GM23338 (cell line): ENCODE measurements around the gene NPC1. TPM values are rescaled to one million over a fixed set of nuclear protein-coding genes. Genes with fewer than 3 reads are reported as not detected.
A peak's percentile ranks its signal among the peaks of the same experiment; 100 is the strongest.

Experiments used
- ATAC-seq: fragments of 200-7000 bp; cut with Tn5 transposase; 3 replicates; pipeline ENCODE4 v1.9.1; 2020
- DNase-seq: peaks from one replicate; pipeline ENCODE4 v3.0.0-alpha.2; 2015; ENCODE audit warnings: low spot score
- H2AFZ ChIP-seq: fragments of 200-600 bp; sonication (generic); 2 replicates; pipeline ENCODE4 v1.8.0; 2016; ENCODE audit warnings: antibody characterized with exemption, mild to moderate bottlenecking, moderate library complexity
- H3F3A ChIP-seq: fragments of 200-600 bp; sonication (generic); replicated peaks from 2 replicates; pipeline ENCODE4 v1.8.0; 2017; ENCODE audit warnings: antibody characterized with exemption, mixed run types, low read depth
- H3K27ac ChIP-seq: fragments of 200-600 bp; sonication (generic); 2 replicates; pipeline ENCODE4 v1.6.1; 2016; ENCODE audit warnings: low read depth
- H3K27me3 ChIP-seq: fragments of 200-600 bp; sonication (generic); 2 replicates; pipeline ENCODE4 v1.8.0; 2016; ENCODE audit warnings: mild to moderate bottlenecking, mixed run types, moderate library complexity; ENCODE audit not compliant: insufficient read depth
- H3K36me3 ChIP-seq: fragments of 200-600 bp; sonication (generic); 2 replicates; pipeline ENCODE4 v1.8.0; 2016; ENCODE audit warnings: mild to moderate bottlenecking; ENCODE audit not compliant: insufficient read depth
- H3K4me1 ChIP-seq: fragments of 200-600 bp; sonication (generic); 2 replicates; pipeline ENCODE4 v1.8.0; 2016; ENCODE audit warnings: mild to moderate bottlenecking, moderate library complexity; ENCODE audit not compliant: insufficient read depth
- H3K4me2 ChIP-seq: fragments of 200-600 bp; sonication (generic); 2 replicates; pipeline ENCODE4 v1.7.1; 2017; ENCODE audit warnings: mixed run types
- H3K4me3 ChIP-seq: fragments of 200-600 bp; sonication (generic); 2 replicates; pipeline ENCODE4 v1.6.1; 2016; ENCODE audit warnings: mixed run types
- H3K79me2 ChIP-seq: fragments of 200-600 bp; sonication (generic); replicated peaks from 2 replicates; pipeline ENCODE4 v1.8.0; 2017; ENCODE audit warnings: mild to moderate bottlenecking; ENCODE audit not compliant: insufficient read depth
- H3K9me2 ChIP-seq: fragments of 200-600 bp; sonication (generic); 2 replicates; pipeline ENCODE4 v1.8.0; 2017; ENCODE audit not compliant: insufficient read depth
- H4K20me1 ChIP-seq: fragments of 200-600 bp; sonication (generic); replicated peaks from 2 replicates; pipeline ENCODE4 v1.8.0; 2017; ENCODE audit warnings: mild to moderate bottlenecking; ENCODE audit not compliant: insufficient read depth
- H3K27ac Mint-ChIP-seq: 2 replicates; pipeline ENCODE4 v1.8.0; 2020; ENCODE audit warnings: inconsistent platforms, mild to moderate bottlenecking, moderate library complexity, mixed read lengths
- H3K27me3 Mint-ChIP-seq: 3 replicates; pipeline ENCODE4 v1.8.0; 2022; ENCODE audit warnings: low read depth, mild to moderate bottlenecking, moderate library complexity, mixed read lengths, inconsistent platforms; ENCODE audit not compliant: insufficient read depth, poor library complexity
- H3K36me3 Mint-ChIP-seq: 3 replicates; pipeline ENCODE4 v1.8.0; 2021; ENCODE audit warnings: low read depth, mild to moderate bottlenecking, inconsistent platforms, moderate library complexity, mixed read lengths
- H3K4me1 Mint-ChIP-seq: 3 replicates; pipeline ENCODE4 v1.8.0; 2020; ENCODE audit warnings: mild to moderate bottlenecking, inconsistent platforms, mixed read lengths
- H3K4me3 Mint-ChIP-seq: 3 replicates; pipeline ENCODE4 v1.8.0; 2021; ENCODE audit warnings: moderate library complexity, mild to moderate bottlenecking, inconsistent platforms, mixed read lengths
- H3K9me3 Mint-ChIP-seq: 3 replicates; pipeline ENCODE4 v1.8.0; 2020; ENCODE audit warnings: moderate library complexity, mild to moderate bottlenecking, inconsistent platforms, mixed read lengths
- CREB1 ChIP-seq: fragments of 250-450 bp; sonication (Bioruptor Pico); IDR thresholded peaks from 2 replicates; pipeline ENCODE4 v1.5.0; 2020; ENCODE audit warnings: low read depth, mild to moderate bottlenecking, moderate library complexity
- CTCF ChIP-seq, 2 experiments: fragments of 200-600 bp in 1 of 2; sonication (generic) in 1 of 2; conservative IDR thresholded peaks; 2 replicates each; pipeline versions ENCODE4 v1.5.1 to v1.6.1; 2016 to 2017; ENCODE audit warnings: antibody characterized with exemption in 2 of 2, low read depth in 2 of 2, mild to moderate bottlenecking in 2 of 2, moderate library complexity in 1 of 2
- ETS1 ChIP-seq: IDR thresholded peaks from 2 replicates; pipeline ENCODE4 v1.6.1; 2016; ENCODE audit warnings: antibody characterized with exemption
- EZH2 ChIP-seq: fragments of 200-600 bp; sonication (generic); IDR thresholded peaks from one replicate; pipeline ENCODE4 v1.8.0; 2017; ENCODE audit warnings: antibody characterized with exemption, mild to moderate bottlenecking, low read depth; ENCODE audit not compliant: unreplicated experiment
- EZH2phosphoT487 ChIP-seq: fragments of 200-600 bp; sonication (generic); IDR thresholded peaks from one replicate; pipeline ENCODE4 v1.8.1; 2018; ENCODE audit warnings: antibody characterized with exemption; ENCODE audit not compliant: unreplicated experiment
- NANOG ChIP-seq: IDR thresholded peaks from 2 replicates; pipeline ENCODE4 v1.6.1; 2016; ENCODE audit warnings: antibody characterized with exemption, borderline replicate concordance
- POLR2AphosphoS5 ChIP-seq: IDR thresholded peaks from 2 replicates; pipeline ENCODE4 v1.6.1; 2016; ENCODE audit warnings: antibody characterized with exemption, low read depth
- REST ChIP-seq: IDR thresholded peaks from one replicate; pipeline ENCODE4 v1.6.1; 2018; ENCODE audit warnings: antibody characterized with exemption; ENCODE audit not compliant: unreplicated experiment
- STAT1 ChIP-seq: IDR thresholded peaks from one replicate; pipeline ENCODE4 v1.6.1; 2016; ENCODE audit warnings: antibody characterized with exemption; ENCODE audit not compliant: unreplicated experiment
- ZNF114 ChIP-seq: fragments of 250-450 bp; sonication (Bioruptor Pico); IDR thresholded peaks from 2 replicates; pipeline ENCODE4 v1.5.0; 2020; ENCODE audit warnings: mild to moderate bottlenecking, moderate library complexity
- ZNF331 ChIP-seq: fragments of 250-450 bp; sonication (Bioruptor Pico); IDR thresholded peaks from 2 replicates; pipeline ENCODE4 v1.5.0; 2020; ENCODE audit warnings: low read depth, mild to moderate bottlenecking, moderate library complexity
- polyA plus RNA-seq: library from polyadenylated mRNA; unstranded; fragments of >200 nt; fragmentation: Nextera tagmentation; extraction: Ambion mirVana; gene quantifications from 2 replicates; pipeline ENCODE4 v1.2.1, GENCODE V29; 2016
- total RNA-seq: library from RNA; depleted of rRNA; stranded (reverse); fragments of >200 nt; shearing (Covaris generic); gene quantifications from 2 replicates; pipeline ENCODE4 v1.2.3, GENCODE V29; 2014

Gene NPC1
- total and polyA plus RNA-seq, 2 experiments from 2014 or later: 18.4 to 45.1 TPM

GRCh38 chr18:23618862-23619387 is 32.6 kb upstream of the NPC1 start:
- DNase-seq (peak; percentile 86), ATAC-seq (peak; percentile 93)
- TF ChIP-seq NANOG (no peak), POLR2AphosphoS5 (peak; percentile 64), STAT1 (no peak), CTCF (conservative IDR thresholded peaks at IDR 0.05; ENCODE audit: low read depth in 2 of 2) (peak; percentile 45 to 55), CREB1 (peak; percentile 20; the same call in 1 of the 2 replicates), ZNF331 (CRISPR knock-in tag) (no peak), EZH2phosphoT487 (no peak)
- H4K20me1 ChIP-seq: no peaks in the 10 kb centered on the region
- no peaks in the 10 kb centered on the region for H3K36me3 Mint-ChIP-seq
- H3K27me3 Mint-ChIP-seq: peaks cover 30% of the 10 kb centered on the region
- 0 out of 2 replicates have a peak, but pooled peaks cover 11% of the 10 kb centered on the region for H3F3A ChIP-seq
- H3K4me2 ChIP-seq: peak overlapping the region; percentile 87
- no peaks in the 10 kb centered on the region for H3K36me3 ChIP-seq
- H3K4me3 ChIP-seq: peak overlapping the region; percentile 70
- no peak overlapping the region; the same call in 1 of the 2 replicates for H3K27ac ChIP-seq
- H3K4me3 Mint-ChIP-seq: peak overlapping the region; percentile 76
- H3K4me1 Mint-ChIP-seq: peaks cover 8% of the 10 kb centered on the region; the same call in 2 of the 3 replicates
- H3K9me2 ChIP-seq: no peaks in the 10 kb centered on the region
- H3K27ac Mint-ChIP-seq: peak overlapping the region; percentile 26; the same call in 1 of the 2 replicates
- peaks cover 18% of the 10 kb centered on the region for H3K4me1 ChIP-seq
- peaks cover 32% of the 10 kb centered on the region for H3K27me3 ChIP-seq
- H2AFZ ChIP-seq: peak overlapping the region; percentile 57
- no peaks in the 10 kb centered on the region for H3K79me2 ChIP-seq
- no peaks in the 10 kb centered on the region for H3K9me3 Mint-ChIP-seq

GRCh38 chr18:23617412-23618014 is 31.2 kb upstream of the NPC1 start:
- Histone ChIP-seq H3K4me3 (no peak overlapping the region), H3K27me3 (peaks cover 32% of the 10 kb centered on the region), H2AFZ (no peak overlapping the region), H3K36me3 (no peaks in the 10 kb centered on the region), H3K9me2 (no peaks in the 10 kb centered on the region), H3K27ac (no peak overlapping the region), H3K4me2 (no peak overlapping the region), H3F3A (0 out of 2 replicates have a peak, but pooled peaks cover 11% of the 10 kb centered on the region), H3K4me1 (peaks cover 18% of the 10 kb centered on the region), H4K20me1 (no peaks in the 10 kb centered on the region), H3K79me2 (no peaks in the 10 kb centered on the region)
- DNase-seq: no peak
- H3K27ac Mint-ChIP-seq: no peak overlapping the region
- no peak for ATAC-seq
- H3K4me3 Mint-ChIP-seq: 0 out of 3 replicates have a peak overlapping the region, but pooled peaks have one; percentile 34
- TF ChIP-seq STAT1: no peak
- TF ChIP-seq REST: no peak
- no peak for TF ChIP-seq CTCF (conservative IDR thresholded peaks at IDR 0.05; ENCODE audit: low read depth in 2 of 2)
- no peak for TF ChIP-seq ZNF331 (CRISPR knock-in tag)
- no peak for TF ChIP-seq EZH2
- no peak for TF ChIP-seq ZNF114 (CRISPR knock-in tag)
- TF ChIP-seq NANOG: no peak
- TF ChIP-seq ETS1: no peak
- no peak for TF ChIP-seq POLR2AphosphoS5
- H3K9me3 Mint-ChIP-seq: no peaks in the 10 kb centered on the region
- peaks cover 29% of the 10 kb centered on the region for H3K27me3 Mint-ChIP-seq
- H3K36me3 Mint-ChIP-seq: no peaks in the 10 kb centered on the region
- H3K4me1 Mint-ChIP-seq: peaks cover 8% of the 10 kb centered on the region; the same call in 2 of the 3 replicates
